GM12873 (cell line): ENCODE data around the gene KCP.

Experiments
- TF ChIP-seq, protein P1 (sequence below): IDR thresholded peaks from 2 replicates; pipeline ENCODE4 v1.5.1; 2012; ENCODE audit warnings: low read depth, mild to moderate bottlenecking, moderate library complexity, low read length, control low read depth; ENCODE audit not compliant: insufficient read depth; ENCODE audit errors: missing control alignments

Gene KCP

DNA sequence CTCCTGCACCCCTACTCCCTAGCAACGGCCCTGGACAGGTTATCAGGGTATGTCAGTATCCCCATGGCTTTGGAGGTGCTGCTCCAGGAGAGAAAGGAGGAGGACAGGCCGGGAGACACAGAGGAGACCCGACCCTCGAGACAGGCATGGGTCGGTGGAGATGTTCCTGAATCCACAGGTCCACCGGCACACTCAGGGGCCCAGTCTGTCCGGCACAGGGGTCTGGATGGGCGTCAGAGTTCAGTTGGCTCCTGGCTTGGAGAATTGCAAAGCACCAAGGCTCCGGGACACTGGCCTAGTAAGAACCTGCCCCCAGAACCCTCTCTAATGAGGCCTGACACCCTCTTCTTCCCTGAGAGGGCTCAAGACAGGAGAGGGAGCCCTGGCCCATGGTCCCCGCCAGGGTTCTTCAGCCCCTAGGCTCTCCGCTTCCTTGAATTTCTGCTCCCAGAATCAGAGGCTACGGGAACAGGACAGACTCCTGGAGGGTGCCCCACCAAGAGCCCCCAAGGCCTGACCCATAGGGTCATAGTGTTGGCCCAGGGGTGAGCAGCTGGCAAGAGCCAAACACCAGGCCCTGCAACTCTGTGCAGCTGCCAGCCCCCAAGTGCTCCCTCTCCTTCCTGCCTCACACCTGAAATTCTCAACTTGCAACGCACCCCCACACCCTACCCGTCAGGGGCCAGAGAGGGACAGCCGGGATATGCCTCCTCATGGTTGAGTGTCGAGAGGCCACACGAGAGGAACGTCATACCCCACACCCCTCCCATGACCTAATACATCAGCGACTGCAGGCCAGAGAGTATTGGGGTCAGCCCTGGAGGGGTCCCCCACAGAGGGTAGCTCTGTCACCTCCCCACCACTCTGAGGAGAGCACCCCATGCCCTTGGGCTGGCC, 21.7 kb upstream of the KCP start:
- TF ChIP-seq, protein P1, sequence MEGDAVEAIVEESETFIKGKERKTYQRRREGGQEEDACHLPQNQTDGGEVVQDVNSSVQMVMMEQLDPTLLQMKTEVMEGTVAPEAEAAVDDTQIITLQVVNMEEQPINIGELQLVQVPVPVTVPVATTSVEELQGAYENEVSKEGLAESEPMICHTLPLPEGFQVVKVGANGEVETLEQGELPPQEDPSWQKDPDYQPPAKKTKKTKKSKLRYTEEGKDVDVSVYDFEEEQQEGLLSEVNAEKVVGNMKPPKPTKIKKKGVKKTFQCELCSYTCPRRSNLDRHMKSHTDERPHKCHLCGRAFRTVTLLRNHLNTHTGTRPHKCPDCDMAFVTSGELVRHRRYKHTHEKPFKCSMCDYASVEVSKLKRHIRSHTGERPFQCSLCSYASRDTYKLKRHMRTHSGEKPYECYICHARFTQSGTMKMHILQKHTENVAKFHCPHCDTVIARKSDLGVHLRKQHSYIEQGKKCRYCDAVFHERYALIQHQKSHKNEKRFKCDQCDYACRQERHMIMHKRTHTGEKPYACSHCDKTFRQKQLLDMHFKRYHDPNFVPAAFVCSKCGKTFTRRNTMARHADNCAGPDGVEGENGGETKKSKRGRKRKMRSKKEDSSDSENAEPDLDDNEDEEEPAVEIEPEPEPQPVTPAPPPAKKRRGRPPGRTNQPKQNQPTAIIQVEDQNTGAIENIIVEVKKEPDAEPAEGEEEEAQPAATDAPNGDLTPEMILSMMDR = no peak

DNA sequence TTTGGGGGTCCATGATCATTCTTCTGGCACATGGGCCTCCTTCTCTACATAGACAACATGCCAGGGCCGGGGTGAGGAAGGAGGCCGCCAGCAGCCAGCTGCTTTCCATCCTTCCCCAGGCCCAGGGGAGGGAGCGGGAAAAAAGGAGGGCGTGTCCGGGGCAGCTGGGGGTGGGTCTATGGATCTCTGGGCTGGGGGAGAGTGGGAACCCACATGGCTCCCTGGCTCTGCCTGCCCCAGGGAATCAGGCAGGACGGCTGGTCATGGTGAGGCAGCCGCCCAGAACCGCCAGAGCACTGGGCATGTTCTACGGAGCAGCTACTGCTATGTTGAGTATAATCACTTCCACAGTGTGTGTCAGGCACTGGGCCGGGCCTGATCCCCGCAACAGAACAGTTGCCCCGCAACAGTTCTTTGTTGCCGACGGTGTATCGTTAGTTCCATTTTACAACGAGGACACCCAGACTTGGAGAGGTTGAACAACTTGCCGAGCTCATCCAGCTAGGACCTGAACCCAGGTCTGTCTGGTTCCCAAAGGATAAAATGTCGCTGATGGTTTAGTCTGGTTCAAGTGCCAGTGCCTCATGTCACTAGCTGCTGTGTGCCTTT, 20.8 kb upstream of the KCP start:
- TF ChIP-seq, protein P1 = no peak

DNA sequence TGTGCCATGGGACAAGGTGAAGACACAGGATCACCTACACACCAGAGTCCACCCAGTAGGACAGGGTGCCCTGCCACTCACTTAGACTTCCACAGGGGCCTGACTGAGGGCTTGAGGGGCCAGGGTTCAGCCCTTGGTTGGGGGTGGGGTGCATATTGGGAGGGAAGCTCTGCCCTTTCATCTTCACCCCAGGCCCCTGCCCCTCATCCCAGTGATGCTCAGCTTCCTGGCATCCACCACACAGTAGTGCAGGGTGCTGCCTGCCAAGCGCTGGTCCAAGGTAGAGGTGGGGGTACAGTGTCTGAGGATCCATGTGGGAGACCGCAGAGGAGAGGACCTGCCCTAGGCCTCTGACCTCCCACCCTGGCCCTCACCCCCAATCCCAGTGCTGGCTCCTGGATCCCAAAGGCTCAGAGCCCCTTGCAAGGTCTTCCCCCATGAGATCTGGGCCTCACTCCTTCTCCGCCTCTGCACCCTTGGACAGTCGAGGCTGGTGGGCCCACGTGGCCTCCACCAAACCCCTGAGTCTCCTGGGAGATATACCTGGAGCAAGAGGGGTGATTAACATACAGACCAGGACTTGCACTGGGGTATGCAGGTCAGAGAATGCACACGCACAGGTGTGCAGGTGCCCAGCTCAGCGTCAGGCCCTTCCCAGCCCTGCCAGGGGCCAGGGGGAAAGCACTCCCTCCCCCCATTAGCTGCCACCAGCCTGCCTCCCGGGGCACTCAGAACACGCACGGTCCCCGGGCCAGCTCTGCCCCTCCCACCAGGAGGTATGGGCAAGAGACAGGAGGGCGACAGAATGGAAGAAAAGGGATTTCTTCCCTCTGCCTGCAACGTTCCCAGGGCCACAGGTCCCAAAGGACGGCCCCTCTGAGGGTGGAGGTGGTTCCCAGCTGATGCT, 18.6 kb upstream of the KCP start:
- TF ChIP-seq, protein P1 = no peak

DNA sequence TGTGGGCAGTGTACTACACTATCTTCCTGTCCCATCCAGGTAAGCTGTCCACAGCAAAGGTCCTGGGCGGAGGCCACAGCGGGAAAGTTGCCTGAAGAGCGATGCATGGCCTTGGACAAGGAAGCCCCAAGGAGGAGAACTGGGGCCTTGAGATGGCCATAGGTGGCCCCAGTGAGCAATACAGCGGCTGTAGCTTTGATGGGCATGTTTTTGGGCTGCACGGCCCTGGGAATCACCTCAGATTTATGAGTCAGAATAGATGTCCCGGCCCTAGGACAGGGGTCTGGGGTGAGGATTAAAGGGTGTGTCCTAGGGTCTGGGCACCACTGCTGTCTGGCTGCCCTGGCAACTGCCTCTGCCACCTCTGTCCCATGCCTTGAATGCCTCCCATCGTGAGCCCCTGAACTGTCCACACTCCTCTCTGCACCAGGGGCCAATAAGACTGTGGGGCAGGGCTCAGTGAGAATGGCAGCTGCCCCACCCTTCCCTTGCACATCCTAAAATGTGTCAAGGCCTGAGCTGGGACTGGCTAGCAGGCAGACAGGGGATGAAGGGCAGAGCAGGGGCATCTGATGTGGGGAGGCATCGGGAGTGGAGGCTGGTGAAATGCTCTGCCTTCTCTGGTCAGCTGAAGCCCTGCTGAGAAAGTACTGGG, 17.8 kb upstream of the KCP start:
- TF ChIP-seq, protein P1 = no peak

DNA sequence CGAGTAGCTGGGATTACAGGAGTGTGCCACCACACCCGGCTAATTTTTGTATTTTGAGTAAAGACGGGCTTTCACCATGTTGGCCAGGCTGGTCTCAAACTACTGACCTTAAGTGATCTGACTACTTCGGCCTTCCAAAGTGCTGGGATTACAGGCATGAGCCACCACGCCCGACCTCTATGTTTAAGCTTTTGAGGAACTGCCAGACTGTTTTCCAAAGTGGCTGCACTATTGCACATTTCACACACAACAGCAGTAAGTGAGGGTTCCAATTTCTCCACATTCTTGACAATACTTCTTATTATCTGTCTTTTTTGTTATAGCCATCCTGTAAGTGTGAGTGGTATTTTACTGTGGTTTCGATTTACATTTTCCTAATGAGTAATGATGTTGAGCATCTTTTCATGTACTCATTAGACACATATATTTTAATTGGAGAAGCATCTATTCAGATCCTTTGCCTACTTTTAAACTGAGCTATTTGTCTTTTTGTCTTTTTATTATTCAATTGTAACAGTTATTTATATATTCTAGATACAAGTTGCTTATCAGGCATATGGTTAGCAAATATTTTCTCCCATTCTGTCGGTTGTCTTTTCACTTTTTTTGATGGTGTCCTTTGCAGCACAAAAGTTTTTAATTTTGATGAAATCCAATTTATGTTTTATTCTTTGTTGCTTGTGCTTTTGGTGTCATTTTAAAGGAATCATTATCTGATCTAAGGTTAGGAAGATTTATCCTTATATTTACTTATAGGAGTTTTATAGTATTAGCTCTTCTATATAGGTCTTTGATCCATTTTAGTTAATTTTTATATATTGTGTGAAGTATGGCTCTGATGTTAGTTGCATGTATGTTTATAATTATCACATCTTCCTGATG, 14.4 kb upstream of the KCP start:
- TF ChIP-seq, protein P1 = no peak

DNA sequence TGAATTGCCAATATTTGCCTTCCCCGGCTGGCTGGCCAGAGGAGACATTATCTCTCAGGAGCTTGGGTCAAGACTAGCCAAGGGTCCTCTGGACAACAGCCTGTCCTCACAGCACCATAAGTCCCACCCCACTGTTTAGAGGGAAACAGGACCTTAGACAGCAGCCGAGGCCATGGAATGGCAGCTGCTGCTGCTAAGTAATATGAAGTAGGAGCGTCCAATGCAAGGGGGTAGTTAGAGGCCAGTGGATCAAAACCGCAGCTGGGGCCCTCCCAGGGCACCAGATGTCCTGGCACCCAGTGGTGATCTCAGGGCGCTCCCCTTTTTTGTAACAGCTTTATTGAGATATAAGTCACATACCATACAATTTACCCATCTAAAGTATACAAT, 12.9 kb upstream of the KCP start:
- TF ChIP-seq, protein P1 = no peak
